Epithelial cell of esophagus (primary cell): ENCODE results near the gene SCFD2.
"Not testable (repeated sequence)": the region's sequence is repeated elsewhere in the genome, so short reads cannot be mapped to it uniquely, and the experiment has no call there.

ENCODE experiments used
- DNase-seq: peaks from one replicate; pipeline ENCODE4 v3.0.0; 2010; ENCODE audit warnings: low read depth
- H3K4me3 ChIP-seq: 2 replicates; pipeline ENCODE4 v1.5.1; 2011; ENCODE audit warnings: mild to moderate bottlenecking, low read length, control low read depth
- TF ChIP-seq, protein P1 (sequence below): IDR thresholded peaks from 2 replicates; pipeline ENCODE4 v1.5.1; 2011; ENCODE audit warnings: low read depth, mild to moderate bottlenecking, low read length, control low read depth, inconsistent platforms; ENCODE audit not compliant: insufficient read depth; ENCODE audit errors: missing control alignments

The SCFD2 gene

DNA sequence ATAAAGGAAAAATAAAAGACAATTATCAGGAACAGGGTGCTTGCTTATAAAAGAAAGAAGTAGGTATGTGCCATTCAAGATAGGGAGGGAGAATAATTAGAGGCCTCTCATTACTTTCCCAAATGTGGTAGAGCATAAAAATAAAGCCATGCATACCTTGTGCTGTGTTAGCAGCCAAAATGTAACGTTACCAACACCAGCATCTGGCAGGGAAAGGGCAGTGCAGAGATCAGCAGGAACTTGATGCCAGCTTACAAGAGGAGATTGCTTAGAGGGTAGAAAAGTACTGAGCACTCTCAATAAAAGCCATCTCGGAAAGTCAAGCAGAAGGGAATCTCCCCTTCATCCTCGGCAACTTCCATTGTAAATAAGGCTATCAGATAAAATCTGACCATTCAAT lies 308.2 kb downstream of the SCFD2 start:
- TF ChIP-seq, protein P1, sequence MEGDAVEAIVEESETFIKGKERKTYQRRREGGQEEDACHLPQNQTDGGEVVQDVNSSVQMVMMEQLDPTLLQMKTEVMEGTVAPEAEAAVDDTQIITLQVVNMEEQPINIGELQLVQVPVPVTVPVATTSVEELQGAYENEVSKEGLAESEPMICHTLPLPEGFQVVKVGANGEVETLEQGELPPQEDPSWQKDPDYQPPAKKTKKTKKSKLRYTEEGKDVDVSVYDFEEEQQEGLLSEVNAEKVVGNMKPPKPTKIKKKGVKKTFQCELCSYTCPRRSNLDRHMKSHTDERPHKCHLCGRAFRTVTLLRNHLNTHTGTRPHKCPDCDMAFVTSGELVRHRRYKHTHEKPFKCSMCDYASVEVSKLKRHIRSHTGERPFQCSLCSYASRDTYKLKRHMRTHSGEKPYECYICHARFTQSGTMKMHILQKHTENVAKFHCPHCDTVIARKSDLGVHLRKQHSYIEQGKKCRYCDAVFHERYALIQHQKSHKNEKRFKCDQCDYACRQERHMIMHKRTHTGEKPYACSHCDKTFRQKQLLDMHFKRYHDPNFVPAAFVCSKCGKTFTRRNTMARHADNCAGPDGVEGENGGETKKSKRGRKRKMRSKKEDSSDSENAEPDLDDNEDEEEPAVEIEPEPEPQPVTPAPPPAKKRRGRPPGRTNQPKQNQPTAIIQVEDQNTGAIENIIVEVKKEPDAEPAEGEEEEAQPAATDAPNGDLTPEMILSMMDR: no peak
- DNase-seq: no peak
- H3K4me3 ChIP-seq: no peak overlapping the region

DNA sequence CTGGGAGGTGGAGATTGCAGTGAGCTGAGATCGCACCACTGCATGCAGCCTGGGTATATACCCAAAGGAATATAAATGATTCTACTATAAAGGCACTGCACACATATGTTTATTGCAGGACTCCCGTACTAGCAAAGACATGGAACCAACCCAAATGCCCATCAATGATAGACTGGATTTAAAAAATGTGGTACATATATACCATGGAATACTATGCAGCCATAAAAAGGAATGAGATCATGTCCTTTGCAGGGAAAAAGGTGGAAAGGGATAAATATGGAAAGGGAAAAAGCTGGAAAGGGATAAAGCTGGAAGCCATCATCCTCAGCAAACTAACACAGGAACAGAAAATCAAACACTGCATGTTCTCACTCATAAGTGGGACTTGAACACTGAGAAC lies 308.8 kb downstream of the SCFD2 start:
- DNase-seq, H3K4me3 ChIP-seq: not testable (repeated sequence)

DNA sequence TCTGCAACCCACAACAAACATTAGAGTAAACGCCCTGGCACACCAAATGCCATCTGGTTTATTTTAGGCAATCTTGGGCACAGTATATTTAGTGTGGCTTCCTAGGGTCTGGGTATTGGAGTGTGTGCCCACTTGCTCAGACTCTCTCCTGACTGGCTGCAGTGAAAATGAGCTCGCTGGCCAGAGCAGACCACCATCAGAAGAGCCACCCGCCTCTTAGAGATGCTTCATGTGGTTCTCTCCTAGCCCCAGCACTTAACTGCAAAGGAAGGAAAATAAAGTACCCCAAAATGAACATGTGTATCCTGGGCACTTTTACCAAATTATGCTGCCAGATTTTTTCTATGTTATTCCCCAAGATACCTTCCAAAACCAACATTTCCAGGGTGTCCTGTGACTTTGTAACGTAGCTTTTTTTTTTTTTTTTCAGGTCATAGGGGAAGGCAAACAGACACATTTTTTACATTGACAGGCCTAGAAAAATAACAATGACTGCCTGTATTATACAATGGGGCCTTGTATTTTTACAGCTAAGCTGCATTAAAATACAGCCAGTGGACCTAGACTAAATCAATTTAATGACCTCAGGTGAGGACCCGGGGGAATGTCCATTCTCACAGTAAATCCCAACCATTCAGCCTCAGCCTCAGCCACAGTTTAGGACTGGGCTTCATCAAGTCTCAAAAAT lies 310.0 kb downstream of the SCFD2 start:
- TF ChIP-seq, protein P1: no peak
- H3K4me3 ChIP-seq: no peak overlapping the region
- DNase-seq: no peak

DNA sequence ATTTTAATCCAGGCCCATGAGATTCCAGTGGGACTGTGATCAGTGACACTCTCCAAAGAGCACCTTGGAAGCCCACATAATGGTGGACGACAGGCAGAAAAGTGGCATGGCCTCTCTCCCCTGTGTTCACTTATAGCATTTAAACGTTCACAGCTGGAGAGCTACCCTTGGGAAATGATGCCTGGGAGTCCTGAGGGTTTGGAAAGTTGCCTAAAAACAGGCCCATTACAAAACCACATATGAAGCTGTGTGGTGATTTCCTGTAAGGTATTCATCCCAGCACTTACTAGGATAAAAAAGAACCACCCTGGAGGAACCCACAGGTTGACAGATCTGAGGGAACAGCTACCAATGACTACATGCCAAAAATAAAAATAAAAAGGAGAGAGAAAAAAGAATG lies 310.6 kb downstream of the SCFD2 start:
- peak; percentile 26 for DNase-seq
- TF ChIP-seq, protein P1: no peak
- no peak overlapping the region for H3K4me3 ChIP-seq

DNA sequence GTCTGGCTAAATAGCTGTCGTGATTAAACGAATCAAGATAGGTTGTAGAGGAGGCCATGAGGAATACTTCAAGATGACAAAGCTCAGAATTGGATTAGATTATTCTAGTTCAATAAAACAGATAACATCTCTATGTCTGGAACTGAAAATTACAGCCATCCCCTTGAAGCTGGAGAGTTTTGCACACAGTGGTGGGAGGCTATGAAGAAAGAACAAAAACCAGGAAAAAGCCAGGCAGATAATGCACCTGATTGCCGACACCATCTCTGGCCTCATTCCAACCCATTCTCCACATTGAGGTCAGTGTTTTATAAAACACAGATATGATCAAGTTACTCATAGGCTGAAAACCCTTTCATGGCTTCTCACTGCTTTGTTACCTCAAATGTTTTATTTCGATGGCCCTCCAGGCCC lies 315.5 kb downstream of the SCFD2 start:
- TF ChIP-seq, protein P1: no peak
- DNase-seq: no peak

DNA sequence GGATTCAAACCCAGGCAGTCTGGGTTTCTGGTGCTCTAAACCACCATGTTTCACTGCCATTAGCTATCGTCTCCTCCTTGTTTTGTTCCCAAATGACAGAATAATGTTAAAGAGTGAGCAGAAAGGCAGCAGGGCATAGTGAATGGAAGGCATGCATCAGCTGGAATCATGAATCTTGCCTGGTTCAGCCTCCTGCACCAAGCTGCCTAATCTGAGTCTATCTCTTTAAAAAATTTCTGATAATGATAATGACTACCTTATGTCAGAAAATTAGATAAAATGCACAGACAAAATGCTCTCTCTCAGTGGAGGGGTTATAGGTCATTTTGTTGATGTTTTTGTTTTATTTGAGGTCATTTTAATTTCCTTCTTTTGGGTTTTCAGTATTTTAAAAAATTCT lies 316.3 kb downstream of the SCFD2 start:
- TF ChIP-seq, protein P1: no peak
- H3K4me3 ChIP-seq: no peak overlapping the region
- DNase-seq: no peak

More for the DNA sequence above, 315.5 kb downstream of the SCFD2 start:
- H3K4me3 ChIP-seq: no peak overlapping the region

DNA sequence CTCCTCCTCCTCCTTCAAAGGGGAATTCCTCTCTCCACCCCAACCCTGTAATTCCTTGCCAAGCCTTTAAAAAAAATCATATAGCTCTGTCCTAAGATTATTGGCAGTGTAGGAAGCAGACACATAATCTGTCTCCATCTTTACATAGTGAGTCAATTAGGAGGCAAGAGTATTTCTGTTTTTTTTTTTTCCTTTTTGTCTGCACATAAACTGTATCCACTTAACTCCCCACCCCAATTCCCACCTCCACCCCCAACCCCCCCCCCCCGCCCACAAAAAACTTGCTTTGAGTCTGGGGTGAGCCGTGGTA lies 321.3 kb downstream of the SCFD2 start:
- TF ChIP-seq, protein P1: no peak
- no peak overlapping the region for H3K4me3 ChIP-seq
- no peak for DNase-seq
